Esophagus squamous epithelium (tissue), 4 donors: ENCODE results near the gene SPINK14.

Experiments
- POLR2A ChIP-seq, 4 donors: fragments of 450-650 bp; IDR thresholded peaks; one replicate each; pipeline ENCODE4 v1.6.1; 2017; ENCODE audit warnings: antibody characterized with exemption in 4 of 4, mild to moderate bottlenecking in 4 of 4, moderate library complexity in 3 of 4
- TF ChIP-seq, protein P1 (sequence below), 6 experiments: fragments of 450-650 bp in 4 of 6; fragments of 200-600 bp in 2 of 6; sonication (generic) in 2 of 6; IDR thresholded peaks; one replicate each; pipeline ENCODE4 v1.5.1; 2016 to 2019; ENCODE audit warnings: antibody characterized with exemption in 6 of 6, mild to moderate bottlenecking in 4 of 6, moderate library complexity in 4 of 6

DNA sequence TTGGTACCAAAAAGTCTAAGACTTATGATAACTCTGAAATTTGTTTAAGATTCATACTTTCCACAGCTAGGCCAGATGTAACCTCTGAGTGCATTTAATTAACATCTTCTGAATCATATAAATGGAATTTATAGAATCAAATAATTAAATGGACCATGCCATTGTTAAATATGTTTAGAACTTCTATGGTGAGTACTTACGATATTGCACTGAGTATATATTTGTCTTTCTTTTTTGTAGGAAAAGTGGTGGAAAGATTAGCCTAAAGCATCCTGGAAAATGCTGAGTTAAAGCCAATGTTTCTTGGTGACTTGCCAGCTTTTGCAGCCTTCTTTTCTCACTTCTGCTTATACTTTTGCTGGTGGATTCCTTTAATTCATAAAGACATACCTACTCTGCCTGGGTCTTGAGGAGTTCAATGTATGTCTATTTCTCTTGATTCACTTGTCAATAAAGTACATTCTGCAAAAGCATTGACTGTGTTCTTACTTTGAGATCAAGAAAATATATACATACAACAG is 46.4 kb downstream of the SPINK14 start:
- TF ChIP-seq, protein P1, sequence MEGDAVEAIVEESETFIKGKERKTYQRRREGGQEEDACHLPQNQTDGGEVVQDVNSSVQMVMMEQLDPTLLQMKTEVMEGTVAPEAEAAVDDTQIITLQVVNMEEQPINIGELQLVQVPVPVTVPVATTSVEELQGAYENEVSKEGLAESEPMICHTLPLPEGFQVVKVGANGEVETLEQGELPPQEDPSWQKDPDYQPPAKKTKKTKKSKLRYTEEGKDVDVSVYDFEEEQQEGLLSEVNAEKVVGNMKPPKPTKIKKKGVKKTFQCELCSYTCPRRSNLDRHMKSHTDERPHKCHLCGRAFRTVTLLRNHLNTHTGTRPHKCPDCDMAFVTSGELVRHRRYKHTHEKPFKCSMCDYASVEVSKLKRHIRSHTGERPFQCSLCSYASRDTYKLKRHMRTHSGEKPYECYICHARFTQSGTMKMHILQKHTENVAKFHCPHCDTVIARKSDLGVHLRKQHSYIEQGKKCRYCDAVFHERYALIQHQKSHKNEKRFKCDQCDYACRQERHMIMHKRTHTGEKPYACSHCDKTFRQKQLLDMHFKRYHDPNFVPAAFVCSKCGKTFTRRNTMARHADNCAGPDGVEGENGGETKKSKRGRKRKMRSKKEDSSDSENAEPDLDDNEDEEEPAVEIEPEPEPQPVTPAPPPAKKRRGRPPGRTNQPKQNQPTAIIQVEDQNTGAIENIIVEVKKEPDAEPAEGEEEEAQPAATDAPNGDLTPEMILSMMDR (IDR thresholded peaks at IDR 0.05), result no peak
- no peak for TF ChIP-seq POLR2A (IDR thresholded peaks at IDR 0.05)
